GM12873 (cell line): ENCODE results near the gene GRIK4.
A peak's percentile ranks its signal among the peaks of the same experiment; 100 is the strongest.

Experiments used
- CTCF ChIP-seq: IDR thresholded peaks from 2 replicates; pipeline ENCODE4 v1.5.1; 2012; ENCODE audit warnings: low read depth, mild to moderate bottlenecking, moderate library complexity, low read length, control low read depth; ENCODE audit not compliant: insufficient read depth; ENCODE audit errors: missing control alignments

GRIK4 gene

GRCh38 chr11:120630122-120630521 is 118.6 kb downstream of the GRIK4 start:
- no peak for TF ChIP-seq CTCF

- peak; percentile 77 for TF ChIP-seq CTCF
Measured at GRCh38 chr11:120632579-120632978, 121.0 kb downstream of the GRIK4 start.

- TF ChIP-seq CTCF = no peak
Measured at GRCh38 chr11:120633616-120634393, 122.3 kb downstream of the GRIK4 start.

GRCh38 chr11:120634706-120635105 is 123.2 kb downstream of the GRIK4 start:
- TF ChIP-seq CTCF = no peak

- no peak for TF ChIP-seq CTCF
Measured at GRCh38 chr11:120635136-120635810, 123.7 kb downstream of the GRIK4 start.

GRCh38 chr11:120637131-120637530 is 125.6 kb downstream of the GRIK4 start:
- TF ChIP-seq CTCF = no peak

GRCh38 chr11:120642196-120642894 is 130.8 kb downstream of the GRIK4 start:
- TF ChIP-seq CTCF = no peak
